Activated CD8-positive, alpha-beta memory T cell treated with anti-CD3 and anti-CD28 coated beads, Interleukin-2, amount 50 U/mL, for 1 hour (primary cell): Measurements from ENCODE around the gene TUG1.

Source experiments
- DNase-seq: peaks from one replicate; pipeline ENCODE4 v3.0.0-alpha.2; 2020; ENCODE audit errors: extremely low read depth

TUG1 gene

GRCh38 chr22:31001124-31001770 lies 32.2 kb downstream of the TUG1 start:
- DNase-seq = no peak

GRCh38 chr22:31005535-31005934 lies 36.5 kb downstream of the TUG1 start:
- no peak for DNase-seq

- DNase-seq = no peak
These were observed 50.3 kb downstream of the TUG1 start for GRCh38 chr22:31019191-31019930.

- DNase-seq = no peak
These were observed 51.3 kb downstream of the TUG1 start for GRCh38 chr22:31020334-31020733.

GRCh38 chr22:31022516-31022915 lies 53.5 kb downstream of the TUG1 start:
- no peak for DNase-seq
